ENCODE measurements around the gene SMC3.

DNA sequence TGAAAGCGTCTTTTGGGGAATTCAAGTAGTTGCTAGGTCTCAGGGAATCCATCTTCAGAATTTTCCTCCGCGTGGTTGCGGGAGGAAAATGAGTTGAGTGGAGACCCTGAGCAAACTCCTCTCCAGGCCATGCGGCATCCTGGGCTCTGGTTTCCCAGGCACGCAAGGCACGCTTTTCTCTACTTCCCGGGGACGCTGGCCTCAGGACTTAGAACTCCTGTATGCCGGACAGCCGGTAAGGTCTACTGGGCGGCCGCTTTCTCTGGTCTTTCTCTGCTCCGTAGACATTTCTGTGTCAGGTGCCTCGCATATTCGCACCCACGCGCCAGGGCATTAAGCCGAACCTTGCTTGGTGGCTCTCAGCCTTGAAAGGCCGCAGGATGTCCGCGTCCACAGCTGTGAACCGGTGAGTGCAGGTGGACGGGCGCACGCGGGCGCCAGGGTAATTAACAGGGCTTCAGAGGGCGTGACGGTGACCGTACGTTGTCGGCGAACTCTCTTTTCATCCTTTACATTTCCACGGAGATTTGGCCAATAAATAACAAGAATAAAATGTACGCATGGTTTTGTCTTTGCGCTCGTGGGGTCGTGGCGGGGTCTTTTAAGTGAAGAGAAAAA lies 75.6 kb downstream of the SMC3 start:
- TF ChIP-seq POLR2A (IDR thresholded peaks at IDR 0.05; ENCODE audit: low read depth, low read length) (no peak), CTCF (conservative IDR thresholded peaks at IDR 0.05; ENCODE audit: low read depth, low read length) (no peak), CEBPB (IDR thresholded peaks at IDR 0.05; ENCODE audit: low read depth, low read length) (no peak), MXI1 (IDR thresholded peaks at IDR 0.05; ENCODE audit: borderline replicate concordance, low read depth, low read length) (no peak), RFX5 (IDR thresholded peaks at IDR 0.05; ENCODE audit: low read depth, low read length) (no peak), RCOR1 (IDR thresholded peaks at IDR 0.05; ENCODE audit: insufficient replicate concordance, low read length) (no peak)
